Cardiac ventricle fibroblast (primary cell): Measurements from ENCODE around the gene ZNF550. TPM values are rescaled to one million over a fixed set of nuclear protein-coding genes. Genes with fewer than 3 reads are reported as not detected.

Experiments used
- total RNA-seq: library from RNA; depleted of rRNA; stranded (reverse); fragments of >200 nt; gene quantifications from 2 replicates; pipeline ENCODE4 v1.2.3, GENCODE V29; 2015

The ZNF550 gene
- total RNA-seq: 6.6 and 9.3 TPM in 2 replicates

GRCh38 chr19:57559404-57560025, at the start of gene ZNF550:
TSS of gene ZNF550 (minus strand) at chr19:57559863. CDS start at chr19:57559682, 181 bp downstream.

GRCh38 chr19:57599761-57600383, 40.2 kb upstream of the ZNF550 start, which contains the start of gene ZNF530:
TSS of gene ZNF530 (plus strand) at chr19:57599885. CDS start at chr19:57604346, 4,461 bp downstream.

GRCh38 chr19:57583521-57584416, 24.1 kb upstream of the ZNF550 start, which contains the start of gene ZIK1:
TSS of gene ZIK1 (plus strand) at chr19:57584145. CDS start at chr19:57584357, 212 bp downstream.

GRCh38 chr19:57578487-57579205, 19.0 kb upstream of the ZNF550 start, which contains the start of gene ZNF416:
TSS of gene ZNF416 (minus strand) at chr19:57578911. CDS start at chr19:57578704, 207 bp downstream.

GRCh38 chr19:57527136-57527881, 32.4 kb downstream of the ZNF550 start, which contains the start of gene ZNF549:
TSS of gene ZNF549 (plus strand) at chr19:57527356. CDS start at chr19:57527574, 218 bp downstream.

GRCh38 chr19:57499680-57500395, 59.8 kb downstream of the ZNF550 start, which contains the start of gene ZNF773:
TSS of gene ZNF773 (plus strand) at chr19:57499938. CDS start at chr19:57500081, 143 bp downstream.

GRCh38 chr19:57487477-57488298, 72.0 kb downstream of the ZNF550 start, which contains the start of gene ZNF419:
TSS of gene ZNF419 (plus strand) at chr19:57487750. CDS start at chr19:57487951, 201 bp downstream.

Other genes with a start within 250 kb of the ZNF550 start
- gene ZNF543, start 239.4 kb downstream of the ZNF550 start, total RNA-seq: 5.6 and 5.9 TPM in 2 replicates
- gene ZNF304, start 208.6 kb downstream of the ZNF550 start, total RNA-seq: 5.7 and 7.4 TPM in 2 replicates
- 10.2 and 20.4 TPM in 2 replicates for gene TRAPPC2B, start 196.3 kb downstream of the ZNF550 start, total RNA-seq
- 1.6 and 7.7 TPM in 2 replicates for gene ZNF547, start 196.3 kb downstream of the ZNF550 start, total RNA-seq
- 13.2 and 16.8 TPM in 2 replicates for gene ZNF548, start 170.0 kb downstream of the ZNF550 start, total RNA-seq
- gene ZNF17, start 148.7 kb downstream of the ZNF550 start, total RNA-seq: 4.2 and 5.2 TPM in 2 replicates
- gene ZNF749, start 124.5 kb downstream of the ZNF550 start, total RNA-seq: 4.1 and 4.6 TPM in 2 replicates
- 0.29 and 1.1 TPM in 2 replicates for gene VN1R1, start 102.7 kb downstream of the ZNF550 start, total RNA-seq
- gene ZNF772, start 82.3 kb downstream of the ZNF550 start, total RNA-seq: 12.9 and 14.2 TPM in 2 replicates
- gene ZNF419, start 72.1 kb downstream of the ZNF550 start, total RNA-seq: 8.7 and 16.9 TPM in 2 replicates
- gene ZNF773, start 59.9 kb downstream of the ZNF550 start, total RNA-seq: 11.2 and 16.2 TPM in 2 replicates
- gene ZNF549, start 32.5 kb downstream of the ZNF550 start, total RNA-seq: 2.5 and 5.0 TPM in 2 replicates
- gene ZNF416, start 19.0 kb upstream of the ZNF550 start, total RNA-seq: 2.5 and 2.6 TPM in 2 replicates
- gene ZIK1, start 24.3 kb upstream of the ZNF550 start, total RNA-seq: 3.9 and 9.7 TPM in 2 replicates
- 1.5 and 1.7 TPM in 2 replicates for gene ZNF530, start 40.0 kb upstream of the ZNF550 start, total RNA-seq
- 16.2 and 34.6 TPM in 2 replicates for gene ZNF134, start 54.4 kb upstream of the ZNF550 start, total RNA-seq
- 4.4 and 4.5 TPM in 2 replicates for gene ZNF211, start 73.3 kb upstream of the ZNF550 start, total RNA-seq
- not detected in 2 replicates for gene ZSCAN4, start 109.1 kb upstream of the ZNF550 start, total RNA-seq
- gene ZNF551, start 122.1 kb upstream of the ZNF550 start, total RNA-seq: 5.1 and 5.9 TPM in 2 replicates
- 3.6 and 4.7 TPM in 2 replicates for gene ZNF154, start 149.3 kb upstream of the ZNF550 start, total RNA-seq
- 5.6 and 7.5 TPM in 2 replicates for gene ZNF671, start 167.8 kb upstream of the ZNF550 start, total RNA-seq
- 6.7 and 7.4 TPM in 2 replicates for gene ZNF776, start 187.0 kb upstream of the ZNF550 start, total RNA-seq
- gene ZNF586, start 209.8 kb upstream of the ZNF550 start, total RNA-seq: 8.6 and 9.0 TPM in 2 replicates